ENCODE results near the gene SLC6A16. TPM values are rescaled to one million over a fixed set of nuclear protein-coding genes. Genes with fewer than 3 reads are reported as not detected.

The SLC6A16 gene
- total RNA-seq, 1 donor from 2014 or later = 3.5 TPM

GRCh38 chr19:49256691-49257090, 68.3 kb downstream of the SLC6A16 start:
- Mint-ChIP-seq H3K27me3 (ENCODE audit: low read depth) (peaks cover 10% of the 10 kb centered on the region), H3K9me3 (ENCODE audit: low read depth) (peaks cover 24% of the 10 kb centered on the region), H3K27ac (ENCODE audit: unreplicated experiment) (no peak overlapping the region), H3K4me1 (ENCODE audit: low read depth) (no peaks in the 10 kb centered on the region), H3K36me3 (ENCODE audit: low read depth) (peaks cover 16% of the 10 kb centered on the region), H3K4me3 (ENCODE audit: unreplicated experiment) (no peak overlapping the region)
- TF ChIP-seq CTCF (IDR thresholded peaks at IDR 0.05) = no peak
- DNase-seq (ENCODE audit: low spot score) = no peak

GRCh38 chr19:49255674-49256073, 69.3 kb downstream of the SLC6A16 start:
- no peak overlapping the region for H3K27ac Mint-ChIP-seq (ENCODE audit: unreplicated experiment)
- H3K9me3 Mint-ChIP-seq (ENCODE audit: low read depth) = peaks cover 23% of the 10 kb centered on the region
- H3K36me3 Mint-ChIP-seq (ENCODE audit: low read depth) = peaks cover 16% of the 10 kb centered on the region
- H3K4me3 Mint-ChIP-seq (ENCODE audit: unreplicated experiment) = no peak overlapping the region
- no peaks in the 10 kb centered on the region for H3K4me1 Mint-ChIP-seq (ENCODE audit: low read depth)
- peaks cover 8% of the 10 kb centered on the region for H3K27me3 Mint-ChIP-seq (ENCODE audit: low read depth)
- TF ChIP-seq CTCF (IDR thresholded peaks at IDR 0.05) = no peak
- DNase-seq (ENCODE audit: low spot score) = no peak

GRCh38 chr19:49249933-49250332, 75.1 kb downstream of the SLC6A16 start:
- Mint-ChIP-seq H3K4me3 (ENCODE audit: unreplicated experiment) (no peak overlapping the region), H3K9me3 (ENCODE audit: low read depth) (peaks cover 4% of the 10 kb centered on the region), H3K36me3 (ENCODE audit: low read depth) (peaks cover 10% of the 10 kb centered on the region), H3K4me1 (ENCODE audit: low read depth) (no peaks in the 10 kb centered on the region), H3K27ac (ENCODE audit: unreplicated experiment) (no peak overlapping the region), H3K27me3 (ENCODE audit: low read depth) (peaks cover 5% of the 10 kb centered on the region)
- no peak for TF ChIP-seq CTCF (IDR thresholded peaks at IDR 0.05)
- DNase-seq (ENCODE audit: low spot score) = no peak

- Mint-ChIP-seq H3K9me3 (ENCODE audit: low read depth) (peaks cover 4% of the 10 kb centered on the region), H3K27me3 (ENCODE audit: low read depth) (peaks cover 5% of the 10 kb centered on the region), H3K27ac (ENCODE audit: unreplicated experiment) (no peak overlapping the region), H3K4me1 (ENCODE audit: low read depth) (no peaks in the 10 kb centered on the region), H3K4me3 (ENCODE audit: unreplicated experiment) (no peak overlapping the region), H3K36me3 (ENCODE audit: low read depth) (peaks cover 10% of the 10 kb centered on the region)
- no peak for TF ChIP-seq CTCF (IDR thresholded peaks at IDR 0.05)
- no peak for DNase-seq (ENCODE audit: low spot score)
Observed at GRCh38 chr19:49247676-49248075, 77.3 kb downstream of the SLC6A16 start.

- no peak for DNase-seq (ENCODE audit: low spot score)
- peaks cover 3% of the 10 kb centered on the region for H3K36me3 Mint-ChIP-seq (ENCODE audit: low read depth)
- no peaks in the 10 kb centered on the region for H3K27me3 Mint-ChIP-seq (ENCODE audit: low read depth)
- H3K9me3 Mint-ChIP-seq (ENCODE audit: low read depth) = no peaks in the 10 kb centered on the region
- H3K4me1 Mint-ChIP-seq (ENCODE audit: low read depth) = no peaks in the 10 kb centered on the region
- H3K4me3 Mint-ChIP-seq (ENCODE audit: unreplicated experiment) = no peak overlapping the region
- TF ChIP-seq CTCF (IDR thresholded peaks at IDR 0.05) = no peak
- H3K27ac Mint-ChIP-seq (ENCODE audit: unreplicated experiment) = no peak overlapping the region
Observed at GRCh38 chr19:49244256-49244655, 80.7 kb downstream of the SLC6A16 start.
